Activated CD8-positive, alpha-beta memory T cell treated with anti-CD3 and anti-CD28 coated beads, Interleukin-2, amount 50 U/mL, for 1 hour (primary cell): ENCODE data around the gene RLN3.
"Not testable (repeated sequence)": the region's sequence is repeated elsewhere in the genome, so short reads cannot be mapped to it uniquely, and the experiment has no call there.

Source experiments
- DNase-seq: peaks from one replicate; pipeline ENCODE4 v3.0.0-alpha.2; 2020; ENCODE audit errors: extremely low read depth

RLN3 gene

GRCh38 chr19:14021474-14021873 is 6.5 kb upstream of the RLN3 start:
- DNase-seq, result no peak

- DNase-seq, result no peak
Measured at GRCh38 chr19:14022469-14022868, 5.5 kb upstream of the RLN3 start.

- no peak for DNase-seq
Measured at GRCh38 chr19:14023404-14024235, 4.3 kb upstream of the RLN3 start.

- DNase-seq, result not testable (repeated sequence)
Measured at GRCh38 chr19:14026652-14027192, 1.2 kb upstream of the RLN3 start.

GRCh38 chr19:14028901-14029300 is 953 bp downstream of the RLN3 start:
- no peak for DNase-seq

GRCh38 chr19:14030997-14031718 is 3.2 kb downstream of the RLN3 start:
- DNase-seq, result peak; percentile 51

- peak; percentile 57 for DNase-seq
Measured at GRCh38 chr19:14031719-14032480, 4.0 kb downstream of the RLN3 start, which contains the start of gene IL27RA. Gene IL27RA (plus strand): TSS chr19:14031762. CDS start chr19:14031873, 111 bp downstream.

GRCh38 chr19:14033946-14034345 is 6.0 kb downstream of the RLN3 start:
- no peak for DNase-seq

- not testable (repeated sequence) for DNase-seq
Measured at GRCh38 chr19:14035159-14035558, 7.2 kb downstream of the RLN3 start.

- DNase-seq, result no peak
Measured at GRCh38 chr19:14035706-14036105, 7.8 kb downstream of the RLN3 start.

- no peak for DNase-seq
Measured at GRCh38 chr19:14039181-14039580, 11.2 kb downstream of the RLN3 start.

- not testable (repeated sequence) for DNase-seq
Measured at GRCh38 chr19:14042659-14043608, 15.0 kb downstream of the RLN3 start.

GRCh38 chr19:14047866-14048265 is 19.9 kb downstream of the RLN3 start:
- not testable (repeated sequence) for DNase-seq

- no peak for DNase-seq
Measured at GRCh38 chr19:14048443-14049153, 20.6 kb downstream of the RLN3 start.

GRCh38 chr19:14050512-14050911 is 22.6 kb downstream of the RLN3 start:
- no peak for DNase-seq

GRCh38 chr19:14050961-14051360 is 23.0 kb downstream of the RLN3 start:
- not testable (repeated sequence) for DNase-seq

GRCh38 chr19:14051980-14052379 is 24.0 kb downstream of the RLN3 start:
- no peak for DNase-seq

GRCh38 chr19:14052470-14052869 is 24.5 kb downstream of the RLN3 start:
- DNase-seq, result no peak

- no peak for DNase-seq
Measured at GRCh38 chr19:14053032-14053431, 25.1 kb downstream of the RLN3 start.

GRCh38 chr19:14053500-14053899 is 25.6 kb downstream of the RLN3 start:
- DNase-seq, result no peak
